ENCODE results near the gene CFDP1.

CFDP1 gene

GRCh38 chr16:75257886-75258806 is 175.2 kb downstream of the CFDP1 start:
- no peak overlapping the region for H3K9ac ChIP-seq (ENCODE audit: low read length)
- no peak overlapping the region for H3K27ac ChIP-seq (ENCODE audit: low read depth, low read length)
- H3K4me3 ChIP-seq (ENCODE audit: low read depth in 1 of 2, low read length in 2 of 2) = no peak overlapping the region
- H3K27me3 ChIP-seq (ENCODE audit: control insufficient read depth in 1 of 2, insufficient read depth in 2 of 2, low read length in 2 of 2) = no peaks in the 10 kb centered on the region
- H3K4me1 ChIP-seq (ENCODE audit: insufficient read depth, low read length) = peaks cover 74% of the 10 kb centered on the region
- no peaks in the 10 kb centered on the region for H3K9me3 ChIP-seq (ENCODE audit: low read length)
- no peaks in the 10 kb centered on the region for H3K36me3 ChIP-seq (ENCODE audit: insufficient read depth, low read length)

- H3K4me1 ChIP-seq (ENCODE audit: insufficient read depth, low read length) = peaks cover 74% of the 10 kb centered on the region
- no peaks in the 10 kb centered on the region for H3K9me3 ChIP-seq (ENCODE audit: low read length)
- H3K4me3 ChIP-seq (ENCODE audit: low read depth in 1 of 2, low read length in 2 of 2) = no peak overlapping the region
- H3K27me3 ChIP-seq (ENCODE audit: control insufficient read depth in 1 of 2, insufficient read depth in 2 of 2, low read length in 2 of 2) = no peaks in the 10 kb centered on the region
- H3K9ac ChIP-seq (ENCODE audit: low read length) = no peak overlapping the region
- H3K27ac ChIP-seq (ENCODE audit: low read depth, low read length) = peak overlapping the region; percentile 58
- H3K36me3 ChIP-seq (ENCODE audit: insufficient read depth, low read length) = no peaks in the 10 kb centered on the region
These were observed 176.5 kb downstream of the CFDP1 start for GRCh38 chr16:75256696-75257343.

- H3K9me3 ChIP-seq (ENCODE audit: low read length) = no peaks in the 10 kb centered on the region
- H3K9ac ChIP-seq (ENCODE audit: low read length) = no peak overlapping the region
- peak overlapping the region; percentile 58 for H3K27ac ChIP-seq (ENCODE audit: low read depth, low read length)
- H3K4me1 ChIP-seq (ENCODE audit: insufficient read depth, low read length) = peaks cover 69% of the 10 kb centered on the region
- no peaks in the 10 kb centered on the region for H3K27me3 ChIP-seq (ENCODE audit: control insufficient read depth in 1 of 2, insufficient read depth in 2 of 2, low read length in 2 of 2)
- H3K4me3 ChIP-seq (ENCODE audit: low read depth in 1 of 2, low read length in 2 of 2) = no peak overlapping the region
- H3K36me3 ChIP-seq (ENCODE audit: insufficient read depth, low read length) = no peaks in the 10 kb centered on the region
These were observed 177.2 kb downstream of the CFDP1 start for GRCh38 chr16:75256059-75256571.

GRCh38 chr16:75254359-75254837 is 178.9 kb downstream of the CFDP1 start:
- H3K9ac ChIP-seq (ENCODE audit: low read length) = no peak overlapping the region
- no peak overlapping the region for H3K4me3 ChIP-seq (ENCODE audit: low read depth in 1 of 2, low read length in 2 of 2)
- H3K27ac ChIP-seq (ENCODE audit: low read depth, low read length) = peak overlapping the region; percentile 44
- no peaks in the 10 kb centered on the region for H3K27me3 ChIP-seq (ENCODE audit: control insufficient read depth in 1 of 2, insufficient read depth in 2 of 2, low read length in 2 of 2)
- peaks cover 78% of the 10 kb centered on the region for H3K4me1 ChIP-seq (ENCODE audit: insufficient read depth, low read length)
- H3K36me3 ChIP-seq (ENCODE audit: insufficient read depth, low read length) = no peaks in the 10 kb centered on the region
- no peaks in the 10 kb centered on the region for H3K9me3 ChIP-seq (ENCODE audit: low read length)

- no peaks in the 10 kb centered on the region for H3K9me3 ChIP-seq (ENCODE audit: low read length)
- H3K4me1 ChIP-seq (ENCODE audit: insufficient read depth, low read length) = peaks cover 80% of the 10 kb centered on the region
- H3K27me3 ChIP-seq (ENCODE audit: control insufficient read depth in 1 of 2, insufficient read depth in 2 of 2, low read length in 2 of 2) = no peaks in the 10 kb centered on the region
- peak overlapping the region; percentile 82 for H3K27ac ChIP-seq (ENCODE audit: low read depth, low read length)
- H3K4me3 ChIP-seq (ENCODE audit: low read depth in 1 of 2, low read length in 2 of 2) = no peak overlapping the region
- H3K9ac ChIP-seq (ENCODE audit: low read length) = no peak overlapping the region
- no peaks in the 10 kb centered on the region for H3K36me3 ChIP-seq (ENCODE audit: insufficient read depth, low read length)
These were observed 180.1 kb downstream of the CFDP1 start for GRCh38 chr16:75252946-75253911.

DNA sequence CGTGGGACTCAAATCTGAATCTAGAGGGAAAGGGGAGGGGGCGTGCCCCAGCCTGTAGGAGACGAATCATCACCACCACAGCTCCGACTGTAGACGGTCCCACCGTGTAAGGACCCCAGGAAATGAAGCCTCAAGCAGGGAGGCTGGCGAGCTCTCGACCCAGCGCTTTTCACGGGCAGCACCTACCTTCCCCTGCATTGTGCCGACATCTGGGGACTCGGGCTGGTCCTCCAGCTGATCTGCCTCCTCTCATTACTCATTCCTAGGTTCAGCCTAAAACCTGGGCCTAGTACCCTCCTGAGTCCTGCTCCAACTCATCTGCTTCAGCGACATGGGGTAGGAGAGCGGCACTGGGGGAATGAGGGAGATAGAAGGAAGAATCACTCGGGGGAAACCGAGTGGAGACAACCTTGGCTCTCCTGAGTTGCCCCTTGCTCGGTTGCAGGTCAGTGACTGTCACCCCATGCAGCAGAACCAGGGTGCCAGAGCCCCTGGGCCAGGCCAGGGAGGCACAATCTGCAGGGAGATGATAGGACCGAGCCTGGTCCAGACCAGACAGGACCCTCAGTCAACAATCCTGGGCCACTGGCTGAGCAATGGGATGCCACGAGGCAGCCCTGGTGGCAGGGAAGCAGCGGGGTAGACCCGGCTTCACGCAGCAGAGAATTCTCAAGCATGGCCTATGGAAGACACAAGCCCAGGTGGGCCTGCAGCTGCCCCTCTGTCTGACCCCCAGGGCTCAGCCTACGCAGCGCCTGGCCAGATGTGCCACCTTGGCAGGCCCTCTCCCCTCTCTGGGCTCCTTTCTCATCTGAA is 181.0 kb downstream of the CFDP1 start:
- peaks cover 80% of the 10 kb centered on the region for H3K4me1 ChIP-seq (ENCODE audit: insufficient read depth, low read length)
- peak overlapping the region; percentile 30 for H3K9ac ChIP-seq (ENCODE audit: low read length)
- peak overlapping the region; percentile 20 to 45 for H3K4me3 ChIP-seq (ENCODE audit: low read depth in 1 of 2, low read length in 2 of 2)
- H3K36me3 ChIP-seq (ENCODE audit: insufficient read depth, low read length) = no peaks in the 10 kb centered on the region
- no peaks in the 10 kb centered on the region for H3K27me3 ChIP-seq (ENCODE audit: control insufficient read depth in 1 of 2, insufficient read depth in 2 of 2, low read length in 2 of 2)
- no peaks in the 10 kb centered on the region for H3K9me3 ChIP-seq (ENCODE audit: low read length)
- H3K27ac ChIP-seq (ENCODE audit: low read depth, low read length) = peak overlapping the region; percentile 82

- Histone ChIP-seq H3K9me3 (ENCODE audit: low read length) (no peaks in the 10 kb centered on the region), H3K4me1 (ENCODE audit: insufficient read depth, low read length) (peaks cover 80% of the 10 kb centered on the region), H3K36me3 (ENCODE audit: insufficient read depth, low read length) (no peaks in the 10 kb centered on the region), H3K9ac (ENCODE audit: low read length) (peak within 1 kb of the TSS; percentile 30), H3K27ac (ENCODE audit: low read depth, low read length) (peak within 1 kb of the TSS; percentile 86), H3K4me3 (ENCODE audit: low read depth in 1 of 2, low read length in 2 of 2) (peak within 1 kb of the TSS; percentile 60 to 77), H3K27me3 (ENCODE audit: control insufficient read depth in 1 of 2, insufficient read depth in 2 of 2, low read length in 2 of 2) (no peaks in the 10 kb centered on the region)
These were observed 181.8 kb downstream of the CFDP1 start, which contains the start of gene BCAR1 for GRCh38 chr16:75251280-75252048. TSS of gene BCAR1 (minus strand) at chr16:75251624. CDS start at chr16:75251482, 142 bp downstream.

- Histone ChIP-seq H3K9me3 (ENCODE audit: low read length) (no peaks in the 10 kb centered on the region), H3K27me3 (ENCODE audit: control insufficient read depth in 1 of 2, insufficient read depth in 2 of 2, low read length in 2 of 2) (no peaks in the 10 kb centered on the region), H3K9ac (ENCODE audit: low read length) (peak overlapping the region; percentile 21), H3K36me3 (ENCODE audit: insufficient read depth, low read length) (no peaks in the 10 kb centered on the region), H3K4me1 (ENCODE audit: insufficient read depth, low read length) (peaks cover 80% of the 10 kb centered on the region), H3K27ac (ENCODE audit: low read depth, low read length) (peak overlapping the region; percentile 86), H3K4me3 (ENCODE audit: low read depth in 1 of 2, low read length in 2 of 2) (peak overlapping the region; percentile 60 to 77)
These were observed 182.5 kb downstream of the CFDP1 start for GRCh38 chr16:75250809-75251279.

- Histone ChIP-seq H3K4me1 (ENCODE audit: insufficient read depth, low read length) (peaks cover 85% of the 10 kb centered on the region), H3K9me3 (ENCODE audit: low read length) (no peaks in the 10 kb centered on the region), H3K9ac (ENCODE audit: low read length) (peak overlapping the region; percentile 21), H3K4me3 (ENCODE audit: low read depth in 1 of 2, low read length in 2 of 2) (peak overlapping the region; percentile 60 to 77), H3K27ac (ENCODE audit: low read depth, low read length) (peak overlapping the region; percentile 86), H3K27me3 (ENCODE audit: control insufficient read depth in 1 of 2, insufficient read depth in 2 of 2, low read length in 2 of 2) (no peaks in the 10 kb centered on the region), H3K36me3 (ENCODE audit: insufficient read depth, low read length) (no peaks in the 10 kb centered on the region)
These were observed 183.1 kb downstream of the CFDP1 start for GRCh38 chr16:75250089-75250808.
